CD4-positive, alpha-beta T cell treated with Interleukin-1 beta for 1 hour (primary cell): Measurements from ENCODE around the gene SLC24A1.

ENCODE experiments used
- DNase-seq, 2 donors: peaks; one replicate each; pipeline ENCODE4 v3.0.0-alpha.2; 2020 to 2022

The SLC24A1 gene

DNA sequence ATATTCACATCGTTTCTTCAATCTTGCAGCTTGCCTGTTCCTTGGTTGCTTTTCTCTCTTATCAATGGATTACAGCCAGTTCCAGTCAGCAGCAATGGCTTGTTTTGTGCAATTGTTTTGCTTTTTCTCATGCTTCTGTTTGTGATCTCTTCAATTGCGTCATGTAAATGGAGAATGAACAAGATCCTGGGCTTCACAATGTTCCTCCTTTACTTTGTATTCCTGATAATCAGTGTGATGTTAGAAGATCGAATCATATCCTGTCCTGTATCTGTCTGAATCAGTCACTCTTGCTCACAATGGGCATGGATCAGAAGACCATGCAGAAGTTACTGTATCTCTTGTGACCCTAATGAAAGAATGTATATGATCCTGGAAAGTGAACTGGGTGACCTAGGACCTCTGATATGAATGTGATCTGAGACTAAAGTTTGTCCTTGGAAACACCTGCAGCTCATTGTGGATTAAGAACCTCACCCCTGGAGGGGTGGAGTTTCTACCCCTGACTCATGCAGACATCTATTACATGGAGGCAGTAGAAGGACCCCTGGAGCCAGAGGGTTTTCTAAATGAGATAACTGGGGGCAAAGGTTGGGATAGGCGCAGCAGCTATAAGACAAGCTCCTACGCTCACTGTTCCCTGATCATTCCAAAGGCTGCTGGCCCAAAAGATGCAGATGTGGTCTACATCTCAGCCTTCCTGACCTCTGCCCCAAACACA is 32.2 kb downstream of the SLC24A1 start:
- no peak for DNase-seq

DNA sequence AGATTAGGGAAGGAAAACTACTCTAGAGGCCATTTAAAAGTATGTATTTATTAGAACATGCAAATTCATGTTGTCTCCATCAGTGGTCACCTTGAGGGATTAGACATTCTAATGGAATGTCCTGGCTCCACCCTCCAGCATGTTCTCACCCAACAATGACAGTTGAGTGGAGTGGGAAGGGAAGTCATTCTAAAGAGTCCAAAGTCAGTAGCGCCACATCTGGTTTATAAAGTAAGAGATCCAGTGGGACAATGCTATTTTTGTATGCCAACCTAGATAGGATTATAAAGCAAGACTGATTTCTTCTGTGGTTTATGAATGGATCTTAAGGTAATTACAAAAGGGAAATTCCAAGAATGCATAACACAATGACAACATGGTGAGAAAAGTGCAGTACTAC is 33.3 kb downstream of the SLC24A1 start:
- DNase-seq: no peak

- no peak for DNase-seq
Measured at GRCh38 chr15:65655457-65655856, 33.7 kb downstream of the SLC24A1 start.

DNA sequence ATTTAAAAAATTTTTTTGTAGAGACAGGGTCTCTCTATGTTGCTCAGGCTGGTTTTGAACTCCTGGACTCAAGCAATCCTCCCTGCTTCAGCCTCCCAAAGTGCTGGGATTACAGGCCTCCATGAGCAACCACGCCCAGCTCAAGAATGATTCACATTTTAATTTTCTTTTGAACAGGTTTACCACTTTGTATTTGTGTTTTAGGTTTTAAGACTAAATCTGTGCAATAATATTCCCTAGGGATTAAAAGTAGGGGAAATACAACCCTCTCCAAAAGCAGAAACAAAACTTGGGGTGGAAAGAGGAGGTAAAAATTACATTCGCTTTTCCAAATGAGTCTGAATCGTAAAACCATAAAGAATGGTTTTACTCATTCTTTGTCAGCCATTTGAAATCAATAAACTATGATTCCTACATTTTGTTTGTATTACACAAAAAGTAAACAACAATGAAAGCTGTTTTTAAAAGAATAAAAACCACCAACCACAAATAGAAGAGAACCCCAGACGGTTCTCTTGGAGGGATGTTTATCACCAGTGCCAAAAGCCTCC is 37.8 kb downstream of the SLC24A1 start:
- DNase-seq: no peak

DNA sequence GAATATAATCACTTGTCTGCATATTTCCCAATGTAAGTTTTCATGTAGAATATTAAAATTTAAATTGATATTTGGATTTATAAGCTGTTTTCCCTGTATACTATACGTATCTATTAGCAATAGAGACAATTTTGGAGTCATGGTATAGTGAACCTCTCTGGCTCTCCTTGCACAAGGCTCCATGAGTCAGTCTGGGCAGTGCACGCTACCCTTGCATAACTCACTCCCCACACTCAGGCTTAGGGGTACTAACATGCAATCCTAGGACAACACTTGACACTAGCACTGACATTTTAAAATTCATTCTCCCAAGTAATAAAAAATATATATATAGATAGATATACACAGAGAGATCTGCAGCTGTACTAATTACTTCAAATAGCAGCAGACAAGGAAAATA is 39.2 kb downstream of the SLC24A1 start:
- DNase-seq: no peak

DNA sequence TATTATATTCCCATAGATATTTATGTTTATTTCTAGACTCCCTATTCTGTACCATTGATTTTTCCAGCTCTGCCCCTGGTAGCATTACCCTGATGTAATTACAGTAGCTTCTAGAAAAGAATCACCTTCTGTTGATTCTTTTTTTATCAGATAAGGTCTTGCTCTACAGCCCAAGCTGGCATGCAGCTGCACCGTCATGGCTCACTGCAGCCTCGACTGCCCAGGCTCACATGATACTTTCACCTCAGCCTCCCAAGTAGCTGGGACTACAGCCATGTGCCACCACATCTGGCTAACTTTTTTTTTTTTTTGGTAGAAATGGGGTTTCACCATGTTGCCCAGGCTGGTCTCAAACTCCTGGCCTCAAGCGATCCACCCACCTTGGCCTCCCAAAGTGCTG is 41.8 kb downstream of the SLC24A1 start:
- DNase-seq: no peak

GRCh38 chr15:65666257-65666656 is 44.5 kb downstream of the SLC24A1 start:
- DNase-seq: no peak

- no peak for DNase-seq
Measured at GRCh38 chr15:65675551-65675950, 53.8 kb downstream of the SLC24A1 start.

DNA sequence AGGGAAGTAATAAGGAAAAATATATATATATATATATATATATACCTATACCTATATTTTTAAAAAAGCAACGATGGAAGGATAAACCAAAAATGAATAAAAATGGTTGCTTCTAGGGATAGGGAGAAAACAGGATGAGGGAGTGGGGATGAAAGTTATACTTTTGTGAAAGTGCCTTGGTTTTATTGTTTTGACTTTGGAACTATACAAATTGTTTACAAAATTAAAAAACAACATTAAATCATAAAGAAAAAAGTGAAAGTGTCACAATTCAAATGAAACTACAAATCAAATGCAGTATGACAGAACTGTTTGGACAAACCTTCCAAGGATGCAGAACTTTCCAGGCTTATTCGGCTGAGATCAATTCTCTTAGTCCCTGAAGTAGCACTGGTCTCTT is 54.4 kb downstream of the SLC24A1 start:
- no peak for DNase-seq

- no peak for DNase-seq
Measured at GRCh38 chr15:65680544-65680943, 58.8 kb downstream of the SLC24A1 start.

- DNase-seq: no peak
Measured at GRCh38 chr15:65682404-65682911, 60.7 kb downstream of the SLC24A1 start.

- DNase-seq: no peak
Measured at GRCh38 chr15:65688462-65688861, 66.7 kb downstream of the SLC24A1 start.

DNA sequence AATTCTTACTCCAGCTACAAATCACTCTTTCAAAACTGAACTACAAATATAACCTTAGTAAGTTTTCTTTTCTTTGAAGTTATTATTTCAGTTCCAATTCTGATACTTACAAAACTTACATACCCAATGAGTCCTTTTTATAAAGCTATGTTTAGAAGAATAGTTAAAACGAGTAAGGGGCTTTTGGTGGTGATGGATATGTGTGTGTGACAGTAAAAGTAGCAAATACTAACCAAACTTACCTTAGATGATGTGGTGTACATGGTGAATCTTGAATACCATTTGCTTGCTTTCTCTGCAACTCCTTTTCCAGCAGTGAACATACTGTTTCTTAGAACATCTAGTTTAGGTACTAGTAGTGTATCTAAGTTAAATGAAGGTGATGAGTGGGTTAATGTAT is 68.4 kb downstream of the SLC24A1 start:
- no peak for DNase-seq

DNA sequence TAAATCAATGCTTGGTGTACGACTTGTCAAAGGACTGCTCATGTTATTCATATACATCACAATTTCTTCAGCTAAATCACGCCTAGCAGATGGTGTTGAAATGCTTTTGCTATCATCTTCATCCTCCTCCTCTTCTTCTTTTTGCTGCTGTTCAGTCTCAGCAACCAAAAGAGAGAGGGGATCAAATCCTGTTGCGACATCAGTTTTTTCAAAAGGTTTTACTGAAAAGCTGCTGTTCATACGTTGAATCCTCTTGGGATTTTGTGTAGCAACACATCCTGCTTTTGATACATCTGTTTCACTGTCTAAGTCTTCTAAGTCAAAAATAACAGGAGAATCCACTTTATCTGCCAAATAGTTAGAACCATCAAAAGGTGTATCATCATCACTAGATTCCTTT is 69.0 kb downstream of the SLC24A1 start:
- DNase-seq: no peak

DNA sequence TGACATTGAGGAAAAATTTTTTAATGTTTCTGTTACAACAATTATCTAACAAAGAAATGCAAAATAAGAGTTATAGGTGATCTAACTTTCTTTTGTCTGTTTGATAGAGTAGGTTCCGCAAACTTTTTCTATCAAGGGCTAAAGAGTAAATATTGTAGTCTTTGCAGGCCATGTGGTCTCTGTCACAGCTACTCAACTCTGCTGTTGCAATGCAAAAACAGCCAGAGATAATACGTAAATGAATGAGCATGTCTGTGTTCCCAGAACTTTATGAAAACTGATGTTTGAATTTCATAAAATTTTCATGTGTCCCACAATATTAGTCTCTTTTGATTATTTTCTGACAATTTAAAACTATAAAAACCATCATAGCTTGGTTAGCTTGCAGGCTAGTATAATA is 73.3 kb downstream of the SLC24A1 start:
- no peak for DNase-seq
